ENCODE data around the gene NETO1. TPM values are rescaled to one million over a fixed set of nuclear protein-coding genes. Genes with fewer than 3 reads are reported as not detected.

NETO1 gene
- total RNA-seq, 1 experiment from 2014 or later = 5.9 TPM

DNA sequence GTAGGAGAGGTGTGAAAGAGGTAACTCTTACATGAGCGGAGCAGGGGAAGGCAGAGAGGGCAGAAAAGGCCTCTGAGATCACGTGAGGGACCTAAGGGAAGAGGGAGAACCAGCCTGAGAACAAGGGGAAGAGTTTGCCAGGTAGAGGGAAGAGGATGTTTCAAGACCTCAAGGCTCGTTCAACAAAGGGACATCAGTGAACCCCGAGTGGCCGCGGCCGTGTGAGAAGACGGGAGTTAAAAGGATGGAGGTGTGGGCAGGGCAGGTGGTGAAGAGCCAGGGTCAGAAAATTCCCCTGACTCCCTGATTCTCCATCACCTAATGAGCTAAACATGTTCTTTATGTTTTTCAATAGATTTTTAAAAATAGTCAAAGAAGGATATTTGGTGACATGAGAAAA is 44.4 kb downstream of the NETO1 start:
- no peak overlapping the region for H2BK20ac ChIP-seq (ENCODE audit: low read depth, low read length, poor library complexity, severe bottlenecking)
- H3T11ph ChIP-seq (ENCODE audit: low read length) = no peak overlapping the region
- no peak overlapping the region for H4K8ac ChIP-seq (replicated peaks; ENCODE audit: insufficient read length, low read depth, low read length)
- no peak overlapping the region for H2BK12ac ChIP-seq (ENCODE audit: insufficient read length, low read depth, low read length)
- H3K18ac ChIP-seq (ENCODE audit: insufficient read length, low read depth, low read length) = no peak overlapping the region
- H3K56ac ChIP-seq (ENCODE audit: insufficient read length, low read depth, low read length) = no peak overlapping the region
- no peak overlapping the region for H2BK5ac ChIP-seq (ENCODE audit: insufficient read length, low read length)
- Mint-ChIP-seq H3K4me1 (peaks cover 0 to 4% of the 10 kb centered on the region in 2 experiments; a peak in 2 of 4 replicates), H3K4me3 (no peak overlapping the region), H3K9me3 (no peaks in the 10 kb centered on the region), H3K27me3 (ENCODE audit: low read depth) (no peaks in the 10 kb centered on the region), H3K36me3 (ENCODE audit: insufficient read depth in 1 of 3, low read depth in 3 of 3) (no peaks in the 10 kb centered on the region), H3K27ac (no peak overlapping the region; a peak in 1 of 7 replicates)
- no peak overlapping the region for H3K27ac ChIP-seq (ENCODE audit: insufficient read length, low read depth, low read length)
- no peak overlapping the region for H2BK15ac ChIP-seq (ENCODE audit: low read depth, low read length)
- H3K23ac ChIP-seq (ENCODE audit: insufficient read length, low read depth, low read length) = no peak overlapping the region
- H3K4ac ChIP-seq (ENCODE audit: low read depth, low read length) = no peak overlapping the region
- H3K79me1 ChIP-seq (ENCODE audit: insufficient read depth, low read depth, low read length, poor library complexity, severe bottlenecking) = no peaks in the 10 kb centered on the region
- H3K9ac ChIP-seq (ENCODE audit: extremely low read depth, insufficient read length, low read length) = no peak overlapping the region
- no peak overlapping the region for H4K91ac ChIP-seq (ENCODE audit: insufficient read length, low read depth, low read length)
- H3K23me2 ChIP-seq (ENCODE audit: insufficient read length, low read depth, low read length, poor library complexity, severe bottlenecking) = no peaks in the 10 kb centered on the region
- no peaks in the 10 kb centered on the region for H3K9me3 ChIP-seq (ENCODE audit: control insufficient read depth, low read depth, low read length)
- no peak overlapping the region for H3K4me2 ChIP-seq (ENCODE audit: insufficient read depth, insufficient read length, low read length)
- no peak overlapping the region for H4K5ac ChIP-seq (ENCODE audit: insufficient read length, low read depth, low read length)
- DNase-seq = no peak
- no peak overlapping the region for H2AFZ ChIP-seq (ENCODE audit: low read length)
- no peak overlapping the region for H2BK120ac ChIP-seq (ENCODE audit: low read depth, low read length, poor library complexity, severe bottlenecking)
- H3K27me3 ChIP-seq (ENCODE audit: insufficient read depth, low read length) = no peaks in the 10 kb centered on the region
- WGBS (ENCODE audit: extremely low coverage, insufficient read length, low lambda C conversion rate) = no CpG with 5 or more reads among the region's 8 CpGs
- no peaks in the 10 kb centered on the region for H4K20me1 ChIP-seq (ENCODE audit: control insufficient read depth, insufficient read depth, insufficient read length)
- no peak overlapping the region for H3K14ac ChIP-seq (ENCODE audit: insufficient read depth, low read length)
- H2AK5ac ChIP-seq (ENCODE audit: insufficient read length, low read length) = no peak overlapping the region
- TF ChIP-seq, protein P1, sequence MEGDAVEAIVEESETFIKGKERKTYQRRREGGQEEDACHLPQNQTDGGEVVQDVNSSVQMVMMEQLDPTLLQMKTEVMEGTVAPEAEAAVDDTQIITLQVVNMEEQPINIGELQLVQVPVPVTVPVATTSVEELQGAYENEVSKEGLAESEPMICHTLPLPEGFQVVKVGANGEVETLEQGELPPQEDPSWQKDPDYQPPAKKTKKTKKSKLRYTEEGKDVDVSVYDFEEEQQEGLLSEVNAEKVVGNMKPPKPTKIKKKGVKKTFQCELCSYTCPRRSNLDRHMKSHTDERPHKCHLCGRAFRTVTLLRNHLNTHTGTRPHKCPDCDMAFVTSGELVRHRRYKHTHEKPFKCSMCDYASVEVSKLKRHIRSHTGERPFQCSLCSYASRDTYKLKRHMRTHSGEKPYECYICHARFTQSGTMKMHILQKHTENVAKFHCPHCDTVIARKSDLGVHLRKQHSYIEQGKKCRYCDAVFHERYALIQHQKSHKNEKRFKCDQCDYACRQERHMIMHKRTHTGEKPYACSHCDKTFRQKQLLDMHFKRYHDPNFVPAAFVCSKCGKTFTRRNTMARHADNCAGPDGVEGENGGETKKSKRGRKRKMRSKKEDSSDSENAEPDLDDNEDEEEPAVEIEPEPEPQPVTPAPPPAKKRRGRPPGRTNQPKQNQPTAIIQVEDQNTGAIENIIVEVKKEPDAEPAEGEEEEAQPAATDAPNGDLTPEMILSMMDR (conservative IDR thresholded peaks at IDR 0.05) = no peak
- H3K79me2 ChIP-seq (ENCODE audit: insufficient read depth, low read length) = no peaks in the 10 kb centered on the region
- H3K4me1 ChIP-seq (ENCODE audit: insufficient read depth, low read length) = no peaks in the 10 kb centered on the region
